ENCODE results near the gene ELAVL3.
"Not testable (repeated sequence)": the region's sequence is repeated elsewhere in the genome, so short reads cannot be mapped to it uniquely, and the experiment has no call there.

The ELAVL3 gene

DNA sequence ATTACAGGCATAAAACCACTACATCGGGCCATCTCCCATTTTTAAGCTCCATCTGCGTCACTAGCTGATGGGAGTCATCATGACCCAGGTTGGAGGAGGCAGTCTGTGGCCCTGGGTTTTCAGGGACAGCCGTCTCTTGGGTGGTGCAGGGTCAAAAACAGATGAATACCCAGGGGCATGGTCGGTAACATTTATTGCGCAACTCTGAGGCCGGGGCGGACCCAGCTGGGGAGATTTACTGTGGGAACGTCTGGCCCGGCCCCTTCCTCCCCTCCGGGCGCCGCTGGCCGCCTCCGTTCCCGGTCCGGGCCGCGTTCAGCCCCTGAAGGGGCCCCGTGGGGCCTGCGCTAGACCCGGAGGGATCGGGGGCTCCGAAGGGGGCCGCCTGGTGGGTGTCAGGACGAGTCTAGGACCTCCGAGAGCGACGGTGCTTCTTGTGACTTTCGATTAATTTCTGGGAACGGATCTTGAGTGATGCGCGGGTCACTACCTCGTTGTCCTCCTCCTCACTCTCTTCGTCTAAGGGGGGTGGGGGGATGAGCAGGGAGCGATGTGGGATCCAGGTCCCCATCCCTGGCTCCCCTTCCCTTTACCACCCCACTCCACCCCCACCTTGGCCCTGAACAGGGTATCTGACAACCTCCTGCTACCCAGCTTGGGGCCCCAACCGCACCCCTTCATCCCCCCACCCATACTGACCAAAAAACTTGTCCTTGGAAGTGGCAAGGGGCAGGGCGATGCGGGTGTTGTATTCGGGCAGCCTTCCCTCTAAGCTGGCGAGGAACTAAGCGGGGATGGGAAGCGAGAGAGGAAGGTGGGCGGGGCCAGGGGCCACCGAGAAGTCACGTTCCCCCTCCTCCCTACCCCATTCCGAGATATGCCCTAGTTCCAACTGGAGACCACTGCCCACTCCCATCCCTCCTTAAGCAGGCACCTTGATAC lies 60.1 kb downstream of the ELAVL3 start:
- DNase-seq = peak; percentile 19
- in situ Hi-C loops (cut with MboI; ENCODE audit: low pct_unique_long_range_greater_than_20kb, low sequenced_read_pairs) = no loop called here

DNA sequence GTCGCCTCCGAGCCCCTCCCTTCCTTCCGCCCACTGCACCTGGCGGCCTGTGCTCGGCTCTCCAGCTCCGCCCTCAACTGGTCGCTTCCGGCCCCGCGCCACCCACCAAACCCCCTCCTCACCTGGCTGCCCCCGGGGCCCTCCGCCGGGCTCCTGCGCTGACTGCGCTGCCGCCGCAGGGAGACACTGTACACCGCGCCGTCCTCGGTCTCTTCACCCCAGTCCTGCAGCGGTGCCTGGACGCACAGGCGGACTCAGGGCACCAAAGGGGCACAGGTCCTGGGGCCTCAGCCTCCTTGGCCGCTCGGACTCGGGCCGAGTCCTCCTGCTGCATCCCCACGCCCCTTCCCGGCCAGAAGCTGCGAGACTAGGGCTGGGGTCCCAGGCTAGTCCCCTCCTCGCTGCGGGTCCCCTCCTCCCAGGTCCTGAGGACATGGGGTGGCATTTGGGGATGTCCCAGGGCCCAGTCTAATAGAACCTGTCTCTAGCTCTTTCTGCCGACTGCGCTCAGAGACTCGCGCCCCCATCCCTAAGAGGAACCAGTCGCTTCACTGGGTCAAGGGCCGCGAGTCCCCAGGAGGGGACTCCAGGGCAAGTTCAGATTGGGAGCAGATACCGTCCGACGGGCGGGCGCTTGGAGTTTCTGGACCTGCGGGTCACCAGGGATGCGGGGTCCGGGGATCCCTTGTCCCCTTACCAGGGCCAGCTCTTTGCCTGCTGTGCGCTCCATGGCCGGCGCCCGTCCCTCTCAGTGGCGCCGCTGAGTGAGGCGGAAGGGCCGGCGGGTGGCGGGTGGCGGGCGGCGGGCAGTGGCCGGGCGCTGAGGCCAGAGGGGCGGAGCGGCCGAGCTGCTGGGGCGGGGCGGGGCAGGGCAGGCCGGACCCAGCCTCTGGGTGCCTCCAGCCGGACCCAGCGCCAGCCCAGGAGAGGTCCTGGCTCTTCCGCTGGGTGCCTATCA lies 62.0 kb downstream of the ELAVL3 start, which contains the start of gene RGL3:
Gene RGL3, minus strand, starts transcription at position 766 of the 958 bp plus-strand sequence. Its CDS starts 36 bp downstream, at position 730.
- DNase-seq = no peak

DNA sequence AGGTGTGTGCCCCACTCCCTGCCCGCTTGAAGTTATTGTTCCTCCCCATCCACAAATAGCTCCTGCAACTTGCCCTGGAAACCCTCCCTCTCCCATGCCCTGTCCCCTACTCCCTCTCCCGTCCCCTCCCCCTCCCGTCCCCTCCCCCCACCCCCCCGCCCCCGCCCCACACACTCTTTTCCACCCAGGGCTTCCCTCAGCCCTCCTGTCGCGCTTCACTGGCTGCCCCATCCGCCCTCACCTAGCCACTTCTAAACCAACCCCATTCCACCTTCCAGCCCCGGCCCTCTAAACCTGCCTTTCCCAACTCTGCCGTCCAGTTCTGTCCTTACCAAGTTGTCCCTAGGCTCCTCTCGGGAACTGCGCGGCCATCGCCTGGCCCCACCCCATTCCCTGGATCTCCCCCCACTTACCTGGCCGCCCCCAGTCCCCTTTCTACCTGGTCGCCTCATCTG lies 62.7 kb downstream of the ELAVL3 start:
- in situ Hi-C loops (cut with MboI; ENCODE audit: low pct_unique_long_range_greater_than_20kb, low sequenced_read_pairs) = no loop called here
- DNase-seq = no peak

More for the DNA sequence above, 62.0 kb downstream of the ELAVL3 start, which contains the start of gene RGL3:
- in situ Hi-C loops (cut with MboI; ENCODE audit: low pct_unique_long_range_greater_than_20kb, low sequenced_read_pairs) = no loop called here

DNA sequence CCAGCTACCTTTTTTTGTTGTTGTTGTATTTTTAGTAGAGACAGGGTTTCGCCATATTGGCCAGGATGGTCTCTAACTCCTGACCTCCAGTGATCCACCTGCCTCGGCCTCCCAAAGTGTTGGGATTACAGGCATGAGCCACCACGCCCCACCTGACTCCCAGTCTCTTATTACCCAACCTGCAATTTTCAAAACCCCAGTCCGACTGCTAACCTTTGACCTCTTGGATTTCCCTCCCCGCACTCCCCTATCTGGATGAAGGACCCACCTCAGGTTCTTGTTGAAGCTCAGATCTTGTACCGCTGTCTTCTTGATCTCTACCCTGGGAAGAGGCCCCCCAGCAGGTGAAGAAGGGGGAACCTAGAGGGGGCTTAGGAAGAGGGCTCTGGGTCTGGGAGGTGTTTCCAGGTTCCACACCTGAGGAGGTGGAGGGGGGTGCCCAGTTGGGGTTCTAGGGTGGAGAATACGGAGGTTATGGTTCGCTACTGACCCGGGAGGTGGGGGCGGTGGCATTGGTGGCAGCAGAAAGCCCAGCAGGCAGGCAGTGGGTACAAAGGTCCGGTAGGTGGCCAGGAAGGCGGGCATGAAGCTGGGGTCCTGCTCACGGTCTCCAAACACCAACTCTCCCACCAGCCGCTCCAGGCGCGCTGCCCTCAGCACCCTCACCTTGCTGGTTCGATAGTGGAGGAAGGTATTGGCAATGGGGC lies 64.3 kb downstream of the ELAVL3 start:
- in situ Hi-C loops (cut with MboI; ENCODE audit: low pct_unique_long_range_greater_than_20kb, low sequenced_read_pairs) = no loop called here
- DNase-seq = no peak

DNA sequence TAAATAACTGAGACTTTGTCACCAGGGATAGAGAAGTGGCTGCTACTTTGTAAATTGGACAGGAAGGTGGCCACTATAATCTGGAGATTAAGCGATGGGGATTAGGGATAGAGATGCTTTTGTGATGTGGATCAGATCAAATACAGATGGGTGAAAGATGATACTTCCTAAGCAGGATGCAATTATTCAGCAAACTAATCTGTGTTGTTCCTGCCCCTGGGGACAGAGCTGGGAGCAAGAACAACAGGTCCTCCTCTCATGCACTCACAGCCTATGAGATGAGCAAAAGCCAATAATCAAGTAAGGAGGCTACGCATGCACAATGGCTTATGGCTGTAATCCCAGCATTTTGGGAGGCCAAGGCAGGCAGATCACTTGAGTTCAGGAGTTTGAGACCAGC lies 66.3 kb downstream of the ELAVL3 start:
- no peak for DNase-seq
- in situ Hi-C loops (cut with MboI; ENCODE audit: low pct_unique_long_range_greater_than_20kb, low sequenced_read_pairs) = no loop called here

DNA sequence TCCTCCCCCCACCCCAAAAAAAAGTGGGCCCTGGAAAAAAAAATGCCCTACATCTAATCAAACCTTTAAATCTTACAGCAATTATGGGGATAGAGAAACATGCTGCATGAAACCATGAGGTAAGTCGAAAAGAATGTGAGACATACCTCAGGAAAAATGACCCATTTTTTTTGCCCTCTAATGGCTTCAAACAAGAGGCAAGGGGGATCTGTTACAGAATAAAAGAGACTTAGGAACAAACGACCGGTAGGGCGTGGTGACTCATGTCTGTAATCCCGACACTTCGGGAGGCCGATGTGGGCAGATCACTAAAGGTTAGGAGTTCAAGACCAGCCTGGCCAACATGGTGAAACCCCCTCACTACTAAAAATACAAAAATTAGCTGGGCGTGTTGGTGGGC lies 70.2 kb downstream of the ELAVL3 start:
- no peak for DNase-seq
- in situ Hi-C loops (cut with MboI; ENCODE audit: low pct_unique_long_range_greater_than_20kb, low sequenced_read_pairs) = no loop called here

DNA sequence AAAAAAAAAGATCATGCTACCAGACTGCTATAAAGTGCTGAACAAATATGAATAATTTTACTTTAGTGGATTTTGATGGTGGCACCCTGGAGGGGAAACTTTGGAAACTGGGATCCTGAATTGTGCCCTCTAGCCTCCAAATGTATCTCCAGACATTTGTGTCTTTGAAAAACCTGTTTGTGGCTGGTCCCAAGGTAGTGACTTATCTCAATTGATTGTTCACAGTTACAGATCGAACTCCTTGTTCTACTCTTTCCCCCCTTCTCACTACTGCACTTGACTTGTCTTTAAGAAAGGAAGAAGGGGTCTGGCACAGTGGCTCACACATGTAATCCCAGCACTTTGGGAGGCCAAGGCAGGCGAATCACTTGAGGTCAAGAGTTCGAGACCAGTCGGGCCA lies 72.3 kb downstream of the ELAVL3 start:
- in situ Hi-C loops (cut with MboI; ENCODE audit: low pct_unique_long_range_greater_than_20kb, low sequenced_read_pairs) = no loop called here
- no peak for DNase-seq

DNA sequence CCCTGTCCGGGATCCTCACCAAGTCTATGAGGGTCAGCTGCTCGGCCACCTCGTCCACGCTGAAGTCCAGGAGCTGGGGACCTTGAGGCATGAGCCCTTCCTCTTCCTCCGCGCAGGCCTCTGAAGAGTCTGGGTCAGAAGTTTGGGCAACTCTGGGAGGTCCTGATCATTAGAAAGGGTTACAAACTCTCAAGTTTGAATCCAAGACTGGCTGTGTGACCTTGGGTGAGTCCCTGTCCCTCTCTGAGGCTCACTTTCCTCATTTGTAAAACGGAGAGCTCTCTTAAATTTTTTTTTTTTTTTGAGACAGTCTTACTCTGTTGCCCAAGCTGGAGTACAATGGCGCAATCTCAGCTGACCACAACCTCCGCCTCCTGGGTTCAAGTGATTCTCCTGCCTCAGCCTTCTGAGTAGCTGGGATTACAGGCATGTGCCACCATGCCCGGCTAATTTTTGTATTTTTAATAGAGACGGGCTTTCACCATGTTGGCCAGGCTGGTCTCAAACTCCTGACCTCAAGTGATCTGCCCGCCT lies 74.1 kb downstream of the ELAVL3 start:
- DNase-seq; in situ Hi-C loops (cut with MboI; ENCODE audit: low pct_unique_long_range_greater_than_20kb, low sequenced_read_pairs): not testable (repeated sequence)

DNA sequence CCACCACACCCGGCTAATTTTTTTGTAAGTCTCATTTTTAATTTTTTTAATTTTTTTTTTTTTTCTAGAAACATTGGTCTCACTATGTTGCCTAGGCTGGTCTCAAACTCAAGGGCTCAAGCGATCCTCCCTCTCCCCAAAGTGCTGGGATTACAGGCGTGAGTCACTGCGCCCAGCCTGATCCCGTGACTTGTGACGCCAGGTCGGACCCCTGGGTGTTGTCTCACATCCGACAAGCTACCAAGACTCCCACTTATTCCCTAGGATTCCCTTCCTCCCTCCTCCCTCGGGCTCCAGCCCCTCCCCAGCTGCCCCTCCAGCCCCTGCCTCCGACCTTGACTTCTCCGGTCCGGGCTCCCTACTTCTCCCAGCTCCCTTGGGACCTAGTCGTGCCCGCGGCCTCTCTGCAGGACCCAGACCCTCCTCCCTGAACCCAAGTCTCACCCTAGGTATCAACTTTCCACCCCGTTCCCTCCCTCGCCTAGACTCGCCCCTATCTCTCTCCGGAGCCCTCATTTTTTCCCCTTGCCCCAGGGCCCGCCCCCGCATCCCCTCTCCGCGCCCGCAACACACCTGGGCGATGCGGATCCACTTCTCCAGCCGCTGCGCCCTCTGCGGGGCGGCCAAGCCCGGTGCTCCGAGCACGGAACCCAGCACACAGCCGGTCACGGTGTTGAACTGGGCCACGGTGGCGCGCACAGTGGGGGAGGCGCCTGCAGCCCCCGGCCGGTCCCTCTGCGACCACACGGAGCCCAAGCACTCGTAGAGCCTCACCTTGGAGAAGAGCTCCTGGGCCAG lies 74.8 kb downstream of the ELAVL3 start:
- no peak for DNase-seq
- in situ Hi-C loops (cut with MboI; ENCODE audit: low pct_unique_long_range_greater_than_20kb, low sequenced_read_pairs) = no loop called here

DNA sequence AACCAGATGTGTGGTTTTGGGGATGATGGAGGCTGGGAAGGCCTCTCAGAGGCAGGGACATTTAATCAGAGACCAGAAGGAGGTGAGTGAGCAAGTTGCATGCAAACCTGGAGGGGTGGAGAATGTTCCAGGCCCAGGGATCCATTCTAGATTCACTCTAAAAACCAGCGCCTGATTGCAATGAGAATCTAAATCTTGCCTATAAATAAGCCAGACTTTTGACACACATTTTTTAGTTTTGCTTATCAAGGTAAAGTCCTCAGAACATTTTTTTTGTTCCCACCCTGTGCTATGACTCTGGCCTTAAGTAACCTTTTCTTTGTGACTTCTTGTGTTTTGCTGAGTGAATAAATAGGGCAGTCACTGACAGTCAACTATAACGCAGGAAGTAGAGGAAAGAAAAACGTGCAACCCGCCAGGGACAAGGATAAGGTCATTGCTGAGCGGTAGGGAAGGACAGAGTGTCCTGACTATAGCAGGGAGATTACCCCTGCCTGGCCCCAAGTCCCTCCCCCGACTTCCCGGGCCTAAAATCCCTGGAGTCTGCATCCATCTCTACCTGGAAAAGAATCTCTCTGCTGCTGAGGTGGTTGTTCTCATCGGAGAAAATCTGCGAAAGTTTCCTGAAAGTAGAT lies 76.1 kb downstream of the ELAVL3 start:
- DNase-seq = no peak
- in situ Hi-C loops (cut with MboI; ENCODE audit: low pct_unique_long_range_greater_than_20kb, low sequenced_read_pairs) = no loop called here

DNA sequence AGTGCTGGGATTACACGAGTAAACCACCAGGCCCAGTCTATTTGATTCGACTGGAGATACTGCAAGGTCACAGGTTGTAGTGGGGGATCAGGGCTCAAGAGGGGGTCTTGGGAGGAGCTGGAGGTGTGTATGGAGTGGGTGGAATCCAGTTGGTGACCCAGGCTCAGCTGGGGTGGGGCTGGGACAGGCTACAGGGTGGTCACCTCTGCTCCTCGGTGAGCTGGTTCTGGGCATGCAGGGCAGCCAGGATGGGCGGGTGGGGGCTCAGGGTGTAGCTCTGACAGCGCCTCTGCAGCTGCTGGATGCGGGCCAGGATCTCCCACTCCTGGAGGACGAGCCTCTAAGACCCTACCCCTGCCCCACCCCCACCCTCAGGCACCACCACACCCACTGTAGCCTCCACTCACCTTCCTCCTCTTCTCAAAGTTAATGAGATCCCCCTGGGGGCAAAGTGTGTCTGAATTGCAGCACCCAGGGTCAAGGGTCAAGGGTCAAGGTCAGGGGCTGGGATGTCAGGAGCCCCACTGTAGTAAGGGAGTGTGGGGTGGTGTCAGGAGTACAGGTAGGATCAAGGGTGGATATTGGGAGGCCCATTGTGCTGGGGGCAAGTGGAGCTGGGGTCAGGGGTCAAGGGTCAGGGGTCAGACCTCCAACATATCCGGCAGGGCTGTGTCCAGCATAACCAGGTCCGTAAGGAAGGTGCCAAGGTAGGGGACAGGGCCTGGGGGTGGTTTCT lies 78.9 kb downstream of the ELAVL3 start:
- in situ Hi-C loops (cut with MboI; ENCODE audit: low pct_unique_long_range_greater_than_20kb, low sequenced_read_pairs) = no loop called here

More for the DNA sequence above, 78.9 kb downstream of the ELAVL3 start:
- DNase-seq = no peak

Data from KBM-7 (cell line).